ENCODE measurements around the gene ZFP57. TPM values are rescaled to one million over a fixed set of nuclear protein-coding genes. Genes with fewer than 3 reads are reported as not detected.

Gene ZFP57
- total RNA-seq, 1 experiment from 2014 or later, result 6.4 TPM

GRCh38 chr6:29708432-29709179, 27.7 kb upstream of the ZFP57 start:
- TF ChIP-seq CREB1 (CRISPR knock-in tag; IDR thresholded peaks at IDR 0.05), result no peak
- no peak for TF ChIP-seq RORB (CRISPR knock-in tag; IDR thresholded peaks at IDR 0.05)
- no peak for TF ChIP-seq ERG (CRISPR knock-in tag; IDR thresholded peaks at IDR 0.05)
- TF ChIP-seq USF1 (CRISPR knock-in tag; IDR thresholded peaks at IDR 0.05), result no peak
- no peak for TF ChIP-seq ZNF317 (CRISPR knock-in tag; IDR thresholded peaks at IDR 0.05; ENCODE audit: borderline replicate concordance, low read depth)
- TF ChIP-seq HMGXB4 (CRISPR knock-in tag; IDR thresholded peaks at IDR 0.05), result no peak
- no peak for TF ChIP-seq NR2C2 (CRISPR knock-in tag; IDR thresholded peaks at IDR 0.05)
- TF ChIP-seq ZNF138 (CRISPR knock-in tag; conservative IDR thresholded peaks at IDR 0.05), result no peak
- CTCF ChIA-PET, result interaction anchor here (0.6 to 2.1 kb wide), 6 partner anchors 12 to 65 kb away, joined by 3 to 7 read pairs (median 4); no protein-coding TSS in a partner anchor
- H3K36me3 Mint-ChIP-seq, result peaks cover 2% of the 10 kb centered on the region; the same call in 1 of the 2 replicates
- ATAC-seq, result no peak
- no peak for DNase-seq (ENCODE audit: low spot score)
- no peak overlapping the region for H3K27ac Mint-ChIP-seq
- H3K9me3 Mint-ChIP-seq, result no peaks in the 10 kb centered on the region
- peaks cover 22% of the 10 kb centered on the region for H3K27me3 Mint-ChIP-seq (ENCODE audit: low read depth)
- H3K4me1 Mint-ChIP-seq, result peaks cover 5% of the 10 kb centered on the region
- POLR2A ChIA-PET, result interaction anchor here (0.6 kb wide), 1 partner anchor 194 kb away, joined by 4 read pairs; no protein-coding TSS in a partner anchor
- H3K4me3 Mint-ChIP-seq, result no peak overlapping the region

GRCh38 chr6:29705389-29706231, 24.7 kb upstream of the ZFP57 start:
- H3K9me3 Mint-ChIP-seq, result peaks cover 5% of the 10 kb centered on the region
- H3K4me3 Mint-ChIP-seq, result no peak overlapping the region
- ChIA-PET CTCF (interaction anchor here (0.7 to 2.1 kb wide), 8 partner anchors 9 to 129 kb away, joined by 3 to 10 read pairs (median 5); no protein-coding TSS in a partner anchor), POLR2A (no interaction called here)
- peak; percentile 64 for ATAC-seq
- H3K4me1 Mint-ChIP-seq, result peaks cover 5% of the 10 kb centered on the region
- peaks cover 2% of the 10 kb centered on the region; the same call in 1 of the 2 replicates for H3K36me3 Mint-ChIP-seq
- peaks cover 19% of the 10 kb centered on the region for H3K27me3 Mint-ChIP-seq (ENCODE audit: low read depth)
- TF ChIP-seq ETV6 (CRISPR knock-in tag; IDR thresholded peaks at IDR 0.05) (peak; percentile 63; the same call in 1 of the 2 replicates), GABPB1 (CRISPR knock-in tag; IDR thresholded peaks at IDR 0.05) (no peak)
- DNase-seq (ENCODE audit: low spot score), result no peak
- H3K27ac Mint-ChIP-seq, result no peak overlapping the region

GRCh38 chr6:29702519-29703103, 21.7 kb upstream of the ZFP57 start:
- H3K27ac Mint-ChIP-seq, result no peak overlapping the region
- peak; percentile 92 for DNase-seq (ENCODE audit: low spot score)
- ChIA-PET POLR2A (interaction anchor here (1.0 kb wide), 1 partner anchor 49 kb away, joined by 3 read pairs; no protein-coding TSS in a partner anchor), CTCF (interaction anchor here (0.9 to 1.7 kb wide), 8 partner anchors 18 to 133 kb away, joined by 3 to 12 read pairs (median 5); no protein-coding TSS in a partner anchor)
- no peak overlapping the region for H3K4me3 Mint-ChIP-seq
- ATAC-seq, result peak; percentile 96
- H3K4me1 Mint-ChIP-seq, result peaks cover 5% of the 10 kb centered on the region
- TF ChIP-seq CTCF (IDR thresholded peaks at IDR 0.05) (peak; percentile 66), ZNF138 (CRISPR knock-in tag; conservative IDR thresholded peaks at IDR 0.05) (no peak)
- H3K9me3 Mint-ChIP-seq, result peaks cover 5% of the 10 kb centered on the region
- H3K36me3 Mint-ChIP-seq, result peaks cover 2% of the 10 kb centered on the region; the same call in 1 of the 2 replicates
- peaks cover 12% of the 10 kb centered on the region for H3K27me3 Mint-ChIP-seq (ENCODE audit: low read depth)

All from WTC11 (cell line).